ENCODE data around the gene BCL11A.

The BCL11A gene

DNA sequence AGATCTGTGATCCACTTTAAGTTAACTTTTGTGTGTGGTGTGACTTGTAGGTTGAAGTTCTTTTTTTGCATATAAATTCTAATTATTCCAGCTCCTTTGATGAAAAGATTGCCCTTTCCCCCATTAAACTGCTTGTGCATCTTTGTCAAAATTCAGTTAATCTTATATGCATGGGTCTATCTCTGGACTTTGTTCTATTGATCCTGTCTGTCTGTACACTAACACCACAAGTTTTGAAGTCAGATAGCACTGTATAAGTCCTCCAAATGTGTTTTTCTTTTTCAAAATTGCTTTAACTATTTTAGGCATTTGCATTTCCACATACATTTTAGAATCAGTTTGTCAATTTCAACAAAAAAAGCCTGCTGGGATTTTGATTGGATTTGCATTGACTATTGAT is 137.6 kb downstream of the BCL11A start:
- H3K27ac ChIP-seq (ENCODE audit: poor library complexity, severe bottlenecking), result no peak overlapping the region
- no peaks in the 10 kb centered on the region for H3K4me1 ChIP-seq (ENCODE audit: insufficient read depth, poor library complexity, severe bottlenecking)
- DNase-seq (ENCODE audit: low spot score) (no peak), ATAC-seq (ENCODE audit: low read depth) (no peak)
- no peak overlapping the region for H3K4me3 ChIP-seq (ENCODE audit: severe bottlenecking)
- TF ChIP-seq CTCF (IDR thresholded peaks at IDR 0.05; ENCODE audit: poor library complexity, severe bottlenecking), result no peak
- no peaks in the 10 kb centered on the region for H3K27me3 ChIP-seq (ENCODE audit: insufficient read depth, poor library complexity, severe bottlenecking)
- H3K9me3 ChIP-seq (ENCODE audit: severe bottlenecking), result no peaks in the 10 kb centered on the region
- no peaks in the 10 kb centered on the region for H3K36me3 ChIP-seq (ENCODE audit: low read depth)

- H3K36me3 ChIP-seq (ENCODE audit: low read depth), result no peaks in the 10 kb centered on the region
- H3K4me1 ChIP-seq (ENCODE audit: insufficient read depth, poor library complexity, severe bottlenecking), result no peaks in the 10 kb centered on the region
- no peaks in the 10 kb centered on the region for H3K9me3 ChIP-seq (ENCODE audit: severe bottlenecking)
- no peak for DNase-seq (ENCODE audit: low spot score)
- no peak overlapping the region for H3K4me3 ChIP-seq (ENCODE audit: severe bottlenecking)
- TF ChIP-seq CTCF (IDR thresholded peaks at IDR 0.05; ENCODE audit: poor library complexity, severe bottlenecking), result no peak
- ATAC-seq (ENCODE audit: low read depth), result no peak; the same call in 2 of the 3 replicates
- H3K27ac ChIP-seq (ENCODE audit: poor library complexity, severe bottlenecking), result no peak overlapping the region
- H3K27me3 ChIP-seq (ENCODE audit: insufficient read depth, poor library complexity, severe bottlenecking), result no peaks in the 10 kb centered on the region
These were observed 138.8 kb downstream of the BCL11A start for GRCh38 chr2:60414495-60415138.

GRCh38 chr2:60413814-60414168 is 139.7 kb downstream of the BCL11A start:
- Histone ChIP-seq H3K36me3 (ENCODE audit: low read depth) (no peaks in the 10 kb centered on the region), H3K9me3 (ENCODE audit: severe bottlenecking) (no peaks in the 10 kb centered on the region), H3K27ac (ENCODE audit: poor library complexity, severe bottlenecking) (no peak overlapping the region), H3K4me1 (ENCODE audit: insufficient read depth, poor library complexity, severe bottlenecking) (no peaks in the 10 kb centered on the region), H3K4me3 (ENCODE audit: severe bottlenecking) (no peak overlapping the region), H3K27me3 (ENCODE audit: insufficient read depth, poor library complexity, severe bottlenecking) (no peaks in the 10 kb centered on the region)
- DNase-seq (ENCODE audit: low spot score) (no peak), ATAC-seq (ENCODE audit: low read depth) (no peak)
- no peak for TF ChIP-seq CTCF (IDR thresholded peaks at IDR 0.05; ENCODE audit: poor library complexity, severe bottlenecking)

GRCh38 chr2:60413069-60413813 is 140.2 kb downstream of the BCL11A start:
- DNase-seq (ENCODE audit: low spot score), result no peak
- ATAC-seq (ENCODE audit: low read depth), result no peak
- Histone ChIP-seq H3K4me1 (ENCODE audit: insufficient read depth, poor library complexity, severe bottlenecking) (no peaks in the 10 kb centered on the region), H3K27me3 (ENCODE audit: insufficient read depth, poor library complexity, severe bottlenecking) (no peaks in the 10 kb centered on the region), H3K9me3 (ENCODE audit: severe bottlenecking) (no peaks in the 10 kb centered on the region), H3K36me3 (ENCODE audit: low read depth) (no peaks in the 10 kb centered on the region), H3K4me3 (ENCODE audit: severe bottlenecking) (no peak overlapping the region), H3K27ac (ENCODE audit: poor library complexity, severe bottlenecking) (no peak overlapping the region)
- no peak for TF ChIP-seq CTCF (IDR thresholded peaks at IDR 0.05; ENCODE audit: poor library complexity, severe bottlenecking)

- no peaks in the 10 kb centered on the region for H3K36me3 ChIP-seq (ENCODE audit: low read depth)
- no peak overlapping the region for H3K27ac ChIP-seq (ENCODE audit: poor library complexity, severe bottlenecking)
- no peaks in the 10 kb centered on the region for H3K27me3 ChIP-seq (ENCODE audit: insufficient read depth, poor library complexity, severe bottlenecking)
- TF ChIP-seq CTCF (IDR thresholded peaks at IDR 0.05; ENCODE audit: poor library complexity, severe bottlenecking), result no peak
- ATAC-seq (ENCODE audit: low read depth) (no peak), DNase-seq (ENCODE audit: low spot score) (no peak)
- H3K4me1 ChIP-seq (ENCODE audit: insufficient read depth, poor library complexity, severe bottlenecking), result no peaks in the 10 kb centered on the region
- H3K9me3 ChIP-seq (ENCODE audit: severe bottlenecking), result no peaks in the 10 kb centered on the region
- H3K4me3 ChIP-seq (ENCODE audit: severe bottlenecking), result no peak overlapping the region
These were observed 140.8 kb downstream of the BCL11A start for GRCh38 chr2:60412620-60413019.

All from RWPE2 (cell line).